HCT116 (cell line): Measurements from ENCODE around the gene QSOX1.

Source experiments
- EZH2 ChIP-seq: fragments of 200-600 bp; sonication (generic); IDR thresholded peaks from 2 replicates; pipeline ENCODE4 v1.6.1; 2017; ENCODE audit warnings: antibody characterized with exemption, mixed run types
- EZH2phosphoT487 ChIP-seq: fragments of 200-600 bp; IDR thresholded peaks from 2 replicates; pipeline ENCODE4 v1.6.1; 2018; ENCODE audit warnings: antibody characterized with exemption, borderline replicate concordance
- POLR2A ChIP-seq: IDR thresholded peaks from 2 replicates; pipeline ENCODE4 v1.7.0; 2011; ENCODE audit warnings: borderline replicate concordance; ENCODE audit not compliant: insufficient read depth, insufficient read length; ENCODE audit errors: extremely low read depth
- POLR2AphosphoS5 ChIP-seq: IDR thresholded peaks from 2 replicates; pipeline ENCODE4 v1.6.1; 2011; ENCODE audit warnings: mild to moderate bottlenecking, low read depth, low read length, moderate library complexity
- SIN3A ChIP-seq: IDR thresholded peaks from 2 replicates; pipeline ENCODE4 v1.6.1; 2012; ENCODE audit warnings: low read depth
- TCF7L2 ChIP-seq: IDR thresholded peaks from 2 replicates; pipeline ENCODE4 v1.7.0; 2011; ENCODE audit warnings: borderline replicate concordance, inconsistent platforms; ENCODE audit not compliant: insufficient read depth, insufficient read length; ENCODE audit errors: extremely low read depth
- YY1 ChIP-seq: IDR thresholded peaks from 2 replicates; pipeline ENCODE4 v1.6.1; 2011; ENCODE audit warnings: low read length, low read depth, moderate library complexity, mild to moderate bottlenecking; ENCODE audit not compliant: insufficient replicate concordance; ENCODE audit errors: extremely low read depth
- ZFX ChIP-seq: fragments of 450-650 bp; IDR thresholded peaks from 2 replicates; pipeline ENCODE4 v1.6.1; 2017
- TF ChIP-seq, protein P1 (sequence below), 3 experiments: fragments of 200-600 bp in 1 of 3; sonication (generic) in 1 of 3; IDR thresholded peaks in 2 of 3; conservative IDR thresholded peaks in 1 of 3; 2 replicates each; pipeline ENCODE4 v1.5.1; 2012 to 2017; ENCODE audit warnings: low read depth in 2 of 3, low read length in 2 of 3, antibody characterized with exemption in 1 of 3, borderline replicate concordance in 1 of 3, control low read depth in 1 of 3, mild to moderate bottlenecking in 1 of 3, mixed read lengths in 1 of 3, mixed run types in 1 of 3, moderate library complexity in 1 of 3; ENCODE audit not compliant: insufficient read depth in 1 of 3
- TF ChIP-seq, protein P2 (sequence below): IDR thresholded peaks from 2 replicates; pipeline ENCODE4 v1.6.1; 2012
- TF ChIP-seq, protein P3 (sequence below): IDR thresholded peaks from 2 replicates; pipeline ENCODE4 v1.6.1; 2012; ENCODE audit warnings: low read depth
- TF ChIP-seq, protein P4 (sequence below): IDR thresholded peaks from 2 replicates; pipeline ENCODE4 v1.6.1; 2012

DNA sequence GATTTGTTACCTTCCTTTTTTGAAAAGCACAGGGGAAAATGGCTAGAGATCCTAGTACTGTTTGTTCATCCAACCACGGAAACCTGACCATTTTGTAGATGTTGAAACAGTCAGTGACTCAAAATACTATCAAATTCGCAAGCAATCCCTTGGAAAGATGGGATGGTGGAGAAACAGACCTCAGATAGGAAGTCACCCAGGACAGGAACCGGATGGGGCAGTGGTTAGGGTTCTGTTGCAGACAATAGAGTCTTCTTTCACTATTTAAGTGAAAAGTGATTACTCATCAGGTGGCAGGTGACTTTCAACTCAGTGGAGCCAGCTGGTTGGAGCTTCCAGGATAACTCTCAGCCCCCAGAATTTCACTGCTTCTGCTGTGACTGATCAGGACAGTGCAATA is 92.4 kb downstream of the QSOX1 start:
- TF ChIP-seq, protein P1, sequence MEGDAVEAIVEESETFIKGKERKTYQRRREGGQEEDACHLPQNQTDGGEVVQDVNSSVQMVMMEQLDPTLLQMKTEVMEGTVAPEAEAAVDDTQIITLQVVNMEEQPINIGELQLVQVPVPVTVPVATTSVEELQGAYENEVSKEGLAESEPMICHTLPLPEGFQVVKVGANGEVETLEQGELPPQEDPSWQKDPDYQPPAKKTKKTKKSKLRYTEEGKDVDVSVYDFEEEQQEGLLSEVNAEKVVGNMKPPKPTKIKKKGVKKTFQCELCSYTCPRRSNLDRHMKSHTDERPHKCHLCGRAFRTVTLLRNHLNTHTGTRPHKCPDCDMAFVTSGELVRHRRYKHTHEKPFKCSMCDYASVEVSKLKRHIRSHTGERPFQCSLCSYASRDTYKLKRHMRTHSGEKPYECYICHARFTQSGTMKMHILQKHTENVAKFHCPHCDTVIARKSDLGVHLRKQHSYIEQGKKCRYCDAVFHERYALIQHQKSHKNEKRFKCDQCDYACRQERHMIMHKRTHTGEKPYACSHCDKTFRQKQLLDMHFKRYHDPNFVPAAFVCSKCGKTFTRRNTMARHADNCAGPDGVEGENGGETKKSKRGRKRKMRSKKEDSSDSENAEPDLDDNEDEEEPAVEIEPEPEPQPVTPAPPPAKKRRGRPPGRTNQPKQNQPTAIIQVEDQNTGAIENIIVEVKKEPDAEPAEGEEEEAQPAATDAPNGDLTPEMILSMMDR (IDR thresholded peaks at IDR 0.05 in 2 of 3, conservative IDR thresholded peaks at IDR 0.05 in 1 of 3; ENCODE audit: borderline replicate concordance in 1 of 3, insufficient read depth in 1 of 3, low read depth in 2 of 3, low read length in 2 of 3), result no peak
- TF ChIP-seq ZFX (no peak), EZH2 (no peak), POLR2A (no peak), POLR2AphosphoS5 (no peak), YY1 (no peak), EZH2phosphoT487 (no peak), SIN3A (no peak), TCF7L2 (no peak)
- TF ChIP-seq, protein P2, sequence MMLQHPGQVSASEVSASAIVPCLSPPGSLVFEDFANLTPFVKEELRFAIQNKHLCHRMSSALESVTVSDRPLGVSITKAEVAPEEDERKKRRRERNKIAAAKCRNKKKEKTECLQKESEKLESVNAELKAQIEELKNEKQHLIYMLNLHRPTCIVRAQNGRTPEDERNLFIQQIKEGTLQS, result no peak
- TF ChIP-seq, protein P3, sequence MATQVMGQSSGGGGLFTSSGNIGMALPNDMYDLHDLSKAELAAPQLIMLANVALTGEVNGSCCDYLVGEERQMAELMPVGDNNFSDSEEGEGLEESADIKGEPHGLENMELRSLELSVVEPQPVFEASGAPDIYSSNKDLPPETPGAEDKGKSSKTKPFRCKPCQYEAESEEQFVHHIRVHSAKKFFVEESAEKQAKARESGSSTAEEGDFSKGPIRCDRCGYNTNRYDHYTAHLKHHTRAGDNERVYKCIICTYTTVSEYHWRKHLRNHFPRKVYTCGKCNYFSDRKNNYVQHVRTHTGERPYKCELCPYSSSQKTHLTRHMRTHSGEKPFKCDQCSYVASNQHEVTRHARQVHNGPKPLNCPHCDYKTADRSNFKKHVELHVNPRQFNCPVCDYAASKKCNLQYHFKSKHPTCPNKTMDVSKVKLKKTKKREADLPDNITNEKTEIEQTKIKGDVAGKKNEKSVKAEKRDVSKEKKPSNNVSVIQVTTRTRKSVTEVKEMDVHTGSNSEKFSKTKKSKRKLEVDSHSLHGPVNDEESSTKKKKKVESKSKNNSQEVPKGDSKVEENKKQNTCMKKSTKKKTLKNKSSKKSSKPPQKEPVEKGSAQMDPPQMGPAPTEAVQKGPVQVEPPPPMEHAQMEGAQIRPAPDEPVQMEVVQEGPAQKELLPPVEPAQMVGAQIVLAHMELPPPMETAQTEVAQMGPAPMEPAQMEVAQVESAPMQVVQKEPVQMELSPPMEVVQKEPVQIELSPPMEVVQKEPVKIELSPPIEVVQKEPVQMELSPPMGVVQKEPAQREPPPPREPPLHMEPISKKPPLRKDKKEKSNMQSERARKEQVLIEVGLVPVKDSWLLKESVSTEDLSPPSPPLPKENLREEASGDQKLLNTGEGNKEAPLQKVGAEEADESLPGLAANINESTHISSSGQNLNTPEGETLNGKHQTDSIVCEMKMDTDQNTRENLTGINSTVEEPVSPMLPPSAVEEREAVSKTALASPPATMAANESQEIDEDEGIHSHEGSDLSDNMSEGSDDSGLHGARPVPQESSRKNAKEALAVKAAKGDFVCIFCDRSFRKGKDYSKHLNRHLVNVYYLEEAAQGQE, result no peak
- TF ChIP-seq, protein P4, sequence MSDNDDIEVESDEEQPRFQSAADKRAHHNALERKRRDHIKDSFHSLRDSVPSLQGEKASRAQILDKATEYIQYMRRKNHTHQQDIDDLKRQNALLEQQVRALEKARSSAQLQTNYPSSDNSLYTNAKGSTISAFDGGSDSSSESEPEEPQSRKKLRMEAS, result no peak
